ENCODE results near the gene C4A. TPM values are rescaled to one million over a fixed set of nuclear protein-coding genes. Genes with fewer than 3 reads are reported as not detected.
"Not testable (repeated sequence)": the region's sequence is repeated elsewhere in the genome, so short reads cannot be mapped to it uniquely, and the experiment has no call there.

C4A gene
- total RNA-seq, 1 experiment from 2014 or later, result 0.30 TPM

GRCh38 chr6:32008037-32008436 is 26.2 kb downstream of the C4A start:
- in situ Hi-C loops (cut with HindIII; ENCODE audit: low pct_unique_long_range_greater_than_20kb, low sequenced_read_pairs); DNase-seq (ENCODE audit: low read depth): not testable (repeated sequence)

- in situ Hi-C loops (cut with HindIII; ENCODE audit: low pct_unique_long_range_greater_than_20kb, low sequenced_read_pairs); DNase-seq (ENCODE audit: low read depth): not testable (repeated sequence)
These were observed 26.8 kb downstream of the C4A start for GRCh38 chr6:32008616-32009015.

- DNase-seq (ENCODE audit: low read depth); in situ Hi-C loops (cut with HindIII; ENCODE audit: low pct_unique_long_range_greater_than_20kb, low sequenced_read_pairs): not testable (repeated sequence)
These were observed 27.7 kb downstream of the C4A start for GRCh38 chr6:32009537-32009936.

GRCh38 chr6:32010856-32011530 is 29.1 kb downstream of the C4A start:
- in situ Hi-C loops (cut with HindIII; ENCODE audit: low pct_unique_long_range_greater_than_20kb, low sequenced_read_pairs); DNase-seq (ENCODE audit: low read depth): not testable (repeated sequence)

GRCh38 chr6:32012941-32013617 is 31.2 kb downstream of the C4A start:
- in situ Hi-C loops (cut with HindIII; ENCODE audit: low pct_unique_long_range_greater_than_20kb, low sequenced_read_pairs); DNase-seq (ENCODE audit: low read depth): not testable (repeated sequence)

- DNase-seq (ENCODE audit: low read depth); in situ Hi-C loops (cut with HindIII; ENCODE audit: low pct_unique_long_range_greater_than_20kb, low sequenced_read_pairs): not testable (repeated sequence)
These were observed 31.9 kb downstream of the C4A start for GRCh38 chr6:32013738-32014137.

- DNase-seq (ENCODE audit: low read depth); in situ Hi-C loops (cut with HindIII; ENCODE audit: low pct_unique_long_range_greater_than_20kb, low sequenced_read_pairs): not testable (repeated sequence)
These were observed 32.7 kb downstream of the C4A start, which contains the start of gene C4B for GRCh38 chr6:32014547-32014946. C4B (plus strand) TSS chr6:32014795; CDS start chr6:32014846, 51 bp downstream.

- in situ Hi-C loops (cut with HindIII; ENCODE audit: low pct_unique_long_range_greater_than_20kb, low sequenced_read_pairs); DNase-seq (ENCODE audit: low read depth): not testable (repeated sequence)
These were observed 40.2 kb downstream of the C4A start for GRCh38 chr6:32022100-32022499.

- DNase-seq (ENCODE audit: low read depth); in situ Hi-C loops (cut with HindIII; ENCODE audit: low pct_unique_long_range_greater_than_20kb, low sequenced_read_pairs): not testable (repeated sequence)
These were observed 46.8 kb downstream of the C4A start for GRCh38 chr6:32028631-32029030.

- in situ Hi-C loops (cut with HindIII; ENCODE audit: low pct_unique_long_range_greater_than_20kb, low sequenced_read_pairs); DNase-seq (ENCODE audit: low read depth): not testable (repeated sequence)
These were observed 47.7 kb downstream of the C4A start for GRCh38 chr6:32029553-32029952.

GRCh38 chr6:32035283-32036013 is 53.6 kb downstream of the C4A start:
- in situ Hi-C loops (cut with HindIII; ENCODE audit: low pct_unique_long_range_greater_than_20kb, low sequenced_read_pairs); DNase-seq (ENCODE audit: low read depth): not testable (repeated sequence)

GRCh38 chr6:32037136-32037535 is 55.3 kb downstream of the C4A start:
- DNase-seq (ENCODE audit: low read depth); in situ Hi-C loops (cut with HindIII; ENCODE audit: low pct_unique_long_range_greater_than_20kb, low sequenced_read_pairs): not testable (repeated sequence)

GRCh38 chr6:32037598-32038524 is 56.0 kb downstream of the C4A start, which contains the start of gene CYP21A2:
CYP21A2 (plus strand) TSS chr6:32038415; CDS start chr6:32038423, 8 bp downstream.
- in situ Hi-C loops (cut with HindIII; ENCODE audit: low pct_unique_long_range_greater_than_20kb, low sequenced_read_pairs), result not testable (repeated sequence)

GRCh38 chr6:32038878-32039277 is 57.0 kb downstream of the C4A start:
- DNase-seq (ENCODE audit: low read depth); in situ Hi-C loops (cut with HindIII; ENCODE audit: low pct_unique_long_range_greater_than_20kb, low sequenced_read_pairs): not testable (repeated sequence)

More at GRCh38 chr6:32037598-32038524, 56.0 kb downstream of the C4A start, which contains the start of gene CYP21A2:
- not testable (repeated sequence) for DNase-seq (ENCODE audit: low read depth)

- in situ Hi-C loops (cut with HindIII; ENCODE audit: low pct_unique_long_range_greater_than_20kb, low sequenced_read_pairs); DNase-seq (ENCODE audit: low read depth): not testable (repeated sequence)
These were observed 57.7 kb downstream of the C4A start for GRCh38 chr6:32039321-32040274.

- in situ Hi-C loops (cut with HindIII; ENCODE audit: low pct_unique_long_range_greater_than_20kb, low sequenced_read_pairs); DNase-seq (ENCODE audit: low read depth): not testable (repeated sequence)
These were observed 58.6 kb downstream of the C4A start for GRCh38 chr6:32040299-32041049.

Measured in Caki2 (cell line).